CD4-positive, alpha-beta T cell treated with Interleukin-17A for 4 hours (primary cell): Measurements from ENCODE around the gene RAB15.
"Not testable (repeated sequence)": the region's sequence is repeated elsewhere in the genome, so short reads cannot be mapped to it uniquely, and the experiment has no call there.

Experiments
- DNase-seq: peaks from one replicate; pipeline ENCODE4 v3.0.0-alpha.2; 2020; ENCODE audit warnings: mixed read lengths

Gene RAB15

DNA sequence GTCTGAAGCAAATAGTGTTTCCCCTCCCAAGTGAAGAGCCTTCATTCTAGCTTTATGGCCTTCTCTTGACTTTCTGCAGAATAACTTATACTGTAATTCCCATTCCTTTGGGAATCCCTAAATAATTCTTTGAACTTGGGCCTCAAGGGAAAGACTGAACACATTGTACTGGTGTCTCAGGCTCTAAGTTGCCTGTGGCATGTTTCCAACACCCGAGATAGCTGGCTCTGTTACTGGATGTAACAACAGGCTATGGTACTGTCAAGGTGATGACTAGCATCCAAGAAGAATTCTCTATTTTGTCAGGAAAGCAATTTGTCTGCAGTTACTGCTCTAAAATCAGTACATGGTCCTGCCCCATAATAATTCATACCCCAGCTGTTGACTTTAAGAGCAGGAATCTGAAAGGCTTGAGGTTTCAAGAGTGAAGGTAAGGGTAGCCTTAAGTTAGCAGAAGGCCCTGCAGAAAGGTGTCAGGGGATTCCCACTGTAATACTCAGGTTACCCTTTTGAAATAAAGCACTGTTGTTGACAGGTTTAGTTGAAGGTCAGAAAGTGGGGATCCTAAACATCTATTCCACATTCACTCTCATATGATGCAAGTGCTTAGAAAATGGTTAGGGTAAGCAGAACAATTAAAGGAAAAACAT, 34.8 kb downstream of the RAB15 start:
- no peak for DNase-seq

DNA sequence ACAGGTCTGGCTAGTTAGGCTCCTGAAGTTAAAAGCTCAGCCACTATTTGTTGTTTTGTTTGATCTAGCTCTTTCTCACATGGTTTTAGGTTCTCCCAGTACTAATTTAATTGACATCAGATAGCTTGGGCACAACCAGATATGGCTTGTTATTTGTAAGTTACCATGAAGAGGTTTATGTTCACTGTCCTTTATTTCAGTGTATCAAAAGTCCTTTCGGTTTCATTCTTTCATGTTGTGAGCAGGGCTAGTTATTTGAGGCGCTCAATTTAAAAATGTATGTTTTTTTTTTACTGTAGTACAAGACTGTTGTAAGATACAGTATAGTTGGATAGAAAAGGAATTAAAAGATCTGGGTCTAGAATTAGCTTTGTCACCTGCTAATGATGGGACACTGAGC, 36.6 kb downstream of the RAB15 start:
- DNase-seq: no peak

DNA sequence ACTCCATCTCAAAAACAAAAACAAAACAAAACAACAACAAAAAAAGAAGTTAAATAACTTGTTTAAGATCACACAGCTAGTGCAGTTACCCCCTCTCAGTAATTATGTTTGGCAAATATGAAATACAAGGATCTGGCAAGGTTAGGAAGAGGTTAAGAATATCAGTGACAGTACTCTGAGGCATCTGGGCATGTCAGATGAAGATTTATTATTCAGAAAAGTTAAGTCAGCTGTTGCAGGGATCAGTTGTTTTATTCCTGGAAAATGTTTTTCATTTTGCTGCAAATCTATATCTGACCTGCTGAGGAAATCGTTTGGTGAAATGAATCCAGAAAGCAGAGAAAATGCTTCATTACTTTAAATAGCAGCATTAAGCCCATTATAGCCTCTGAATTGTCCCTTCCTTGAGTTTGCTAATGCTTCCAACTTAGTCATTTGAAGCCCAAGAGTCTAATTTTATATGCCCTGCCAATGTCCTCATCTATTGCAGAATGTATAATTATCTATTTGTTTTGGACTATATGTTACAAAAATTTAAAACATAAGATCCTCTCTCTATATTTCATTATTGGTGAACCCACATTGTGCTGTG, 37.7 kb downstream of the RAB15 start:
- DNase-seq: no peak

DNA sequence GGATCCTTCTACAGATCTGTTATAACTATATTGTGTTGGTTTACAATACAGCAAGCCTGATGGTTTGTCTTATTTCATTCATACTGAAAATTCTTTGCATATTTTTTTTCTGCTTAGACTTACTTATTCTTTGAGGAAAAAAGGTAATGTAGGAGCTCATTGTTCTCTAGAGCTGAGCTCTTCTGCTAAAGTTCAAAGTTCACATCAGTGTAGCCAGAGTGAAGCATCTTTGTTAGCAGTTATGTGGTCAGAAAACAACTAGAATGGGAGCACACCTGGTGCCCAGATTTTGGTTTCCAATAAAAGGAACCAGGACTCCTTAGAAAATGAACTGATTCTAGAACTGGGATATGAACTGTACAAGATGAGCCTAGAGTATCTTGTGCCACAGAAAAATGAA, 39.9 kb downstream of the RAB15 start:
- DNase-seq: no peak

- no peak for DNase-seq
These were observed 41.0 kb downstream of the RAB15 start for GRCh38 chr14:64931123-64931522.

GRCh38 chr14:64930085-64930843, 41.9 kb downstream of the RAB15 start:
- DNase-seq: no peak

DNA sequence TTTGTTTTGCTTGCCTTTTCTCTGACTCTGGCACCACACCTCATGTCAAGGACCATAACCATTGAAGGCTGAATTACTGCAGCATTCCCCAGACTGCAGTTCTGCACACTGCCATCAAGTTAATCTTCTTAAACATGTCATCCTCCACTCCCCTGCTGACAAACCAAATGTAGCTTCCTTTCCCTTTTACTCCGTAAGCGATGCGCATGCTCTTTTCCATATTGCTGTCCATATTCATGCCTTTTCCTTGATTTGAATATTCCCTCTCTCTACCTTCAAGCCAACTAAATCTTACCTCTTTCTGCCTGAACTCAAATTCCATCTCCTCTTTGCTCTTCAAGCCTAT, 43.1 kb downstream of the RAB15 start:
- peak; percentile 14 for DNase-seq

DNA sequence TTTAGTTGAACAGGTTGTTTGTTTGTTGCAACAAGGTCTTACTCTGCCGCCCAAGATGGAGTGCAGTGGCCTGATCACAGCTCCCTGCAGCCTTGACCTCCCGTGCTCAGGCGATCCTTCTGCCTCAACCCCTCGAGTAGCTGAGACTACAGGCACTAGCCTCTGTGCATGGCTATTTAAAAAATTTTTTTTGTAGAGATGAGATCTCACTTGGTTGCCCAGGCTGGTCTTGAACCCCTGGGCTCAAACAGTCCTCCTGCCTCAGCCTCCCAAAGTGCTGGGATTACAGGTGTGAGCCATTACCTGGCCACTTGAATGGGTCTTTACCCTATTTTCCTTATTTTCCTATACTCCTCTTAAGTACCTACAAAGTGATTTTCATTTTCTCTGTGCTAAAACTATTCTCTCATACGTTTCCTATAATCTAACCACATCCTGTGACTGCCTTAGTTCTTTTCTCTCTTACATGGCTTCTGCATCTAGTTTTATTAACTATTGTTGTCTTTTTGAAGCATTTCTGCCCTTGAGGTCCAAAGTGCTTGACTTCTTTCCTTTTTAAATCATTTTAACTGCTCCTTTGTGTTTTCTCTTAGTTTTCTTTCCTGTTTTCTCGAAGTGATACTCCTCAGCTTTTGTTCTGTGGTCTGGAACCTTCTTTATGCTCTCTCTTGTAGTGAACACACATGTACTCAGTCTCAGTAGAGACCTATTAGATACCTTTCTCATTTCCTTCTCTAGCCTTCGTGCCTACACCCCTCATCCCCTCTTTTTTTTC, 43.7 kb downstream of the RAB15 start:
- no peak for DNase-seq

GRCh38 chr14:64927031-64927430, 45.1 kb downstream of the RAB15 start:
- no peak for DNase-seq

- DNase-seq: no peak
These were observed 45.6 kb downstream of the RAB15 start for GRCh38 chr14:64926398-64926995.

DNA sequence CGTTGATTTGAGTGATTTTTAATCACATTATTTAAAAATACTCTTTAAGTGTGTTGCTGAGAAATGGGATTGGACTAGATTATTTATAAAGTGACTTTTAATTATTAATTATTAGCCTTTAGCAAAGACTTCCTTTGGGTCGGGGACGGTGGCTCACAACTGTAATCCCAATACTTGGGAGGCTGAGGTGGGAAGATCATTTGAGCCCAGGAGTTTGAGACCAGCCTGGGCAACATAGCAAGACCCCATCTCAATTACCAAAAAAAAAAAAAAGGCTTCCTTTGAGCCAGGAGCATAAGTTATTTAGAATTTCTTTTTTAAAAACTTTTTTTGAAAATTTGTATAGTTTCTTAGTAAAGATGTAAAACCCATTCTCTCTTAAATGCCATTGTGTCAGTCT, 49.1 kb downstream of the RAB15 start:
- no peak for DNase-seq

DNA sequence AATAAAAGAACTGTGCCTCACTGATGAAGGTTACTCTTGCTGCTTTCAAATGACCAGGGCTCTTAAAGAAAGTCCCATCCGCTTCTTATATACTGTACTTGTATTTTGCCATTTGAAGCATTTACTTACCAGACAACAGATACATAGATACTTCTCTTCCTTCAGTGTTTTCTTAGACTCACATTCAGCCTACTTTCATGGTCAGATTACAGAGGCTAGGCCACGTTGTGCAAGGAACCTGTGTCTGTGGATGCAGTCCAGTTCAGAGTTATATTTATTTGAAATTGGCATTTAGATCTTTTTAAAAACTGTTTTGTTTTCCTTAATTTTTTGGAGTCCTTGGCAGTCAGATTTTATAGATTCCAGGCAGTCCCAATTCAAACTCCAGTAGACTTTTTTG, 51.7 kb downstream of the RAB15 start:
- no peak for DNase-seq

- no peak for DNase-seq
These were observed 52.5 kb downstream of the RAB15 start for GRCh38 chr14:64919618-64920017.

DNA sequence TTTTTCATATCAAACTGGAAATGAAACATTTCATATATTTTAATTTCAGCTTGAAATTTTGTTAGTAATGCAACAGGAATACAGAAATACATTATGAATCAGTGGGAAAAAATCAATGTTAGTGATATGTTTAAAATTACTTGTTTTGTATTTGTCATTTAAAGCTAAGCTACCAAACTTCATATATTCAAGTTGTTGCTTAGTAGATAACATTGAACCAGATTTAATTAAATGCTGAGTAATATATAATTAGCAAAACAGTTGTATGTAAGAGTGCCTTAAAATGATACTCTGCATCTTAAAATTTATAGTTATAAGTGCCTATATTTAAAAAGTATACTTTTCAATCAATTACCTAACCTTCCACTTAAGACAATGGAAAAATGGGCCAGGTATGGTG, 52.9 kb downstream of the RAB15 start:
- DNase-seq: no peak

GRCh38 chr14:64918216-64918615, 53.9 kb downstream of the RAB15 start:
- DNase-seq: no peak

GRCh38 chr14:64915797-64916196, 56.3 kb downstream of the RAB15 start:
- DNase-seq: no peak

DNA sequence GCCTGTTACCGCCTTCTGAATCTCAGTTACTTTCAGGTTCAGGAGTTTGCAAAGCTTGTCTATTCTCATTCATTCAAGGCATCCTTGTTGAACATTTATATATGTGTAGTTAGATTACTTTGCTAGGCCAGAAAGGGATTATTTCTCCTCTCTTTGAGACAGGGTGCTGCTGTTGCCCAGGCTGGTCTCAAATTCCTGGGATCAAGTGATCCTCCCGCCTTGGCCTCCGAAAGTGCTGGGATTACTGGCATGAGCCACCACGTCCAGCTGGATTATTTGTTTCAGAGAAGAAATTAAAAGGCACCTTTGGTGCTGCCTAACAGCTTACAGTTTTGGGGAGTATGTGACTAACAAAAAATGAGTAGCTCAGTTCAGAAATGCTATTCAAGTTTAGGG, 57.1 kb downstream of the RAB15 start:
- no peak for DNase-seq

GRCh38 chr14:64914237-64915028, 57.7 kb downstream of the RAB15 start, which contains the start of gene CHURC1:
CHURC1 (plus strand) TSS chr14:64914455; CDS start chr14:64914496, 41 bp downstream.
- DNase-seq: peak; percentile 99

GRCh38 chr14:64913477-64913876, 58.7 kb downstream of the RAB15 start:
- DNase-seq: not testable (repeated sequence)

DNA sequence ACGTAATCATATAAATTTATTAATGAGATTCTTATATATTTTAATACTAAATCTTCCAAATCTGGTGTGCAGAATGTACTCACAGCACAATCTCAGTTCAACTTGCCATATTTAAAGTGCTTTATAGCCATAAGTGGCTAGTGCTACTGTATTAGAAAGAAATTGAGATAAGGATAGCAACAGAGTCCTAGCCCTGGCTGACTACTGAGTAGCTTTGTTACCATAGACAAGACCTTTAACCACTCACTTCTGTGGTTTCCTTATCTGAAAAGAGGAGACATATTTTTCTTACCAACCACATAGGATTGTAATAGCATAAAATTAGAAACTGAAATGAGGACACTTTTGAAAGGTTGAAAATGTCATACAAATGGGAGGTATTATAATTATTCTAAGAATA, 59.9 kb downstream of the RAB15 start:
- DNase-seq: no peak

DNA sequence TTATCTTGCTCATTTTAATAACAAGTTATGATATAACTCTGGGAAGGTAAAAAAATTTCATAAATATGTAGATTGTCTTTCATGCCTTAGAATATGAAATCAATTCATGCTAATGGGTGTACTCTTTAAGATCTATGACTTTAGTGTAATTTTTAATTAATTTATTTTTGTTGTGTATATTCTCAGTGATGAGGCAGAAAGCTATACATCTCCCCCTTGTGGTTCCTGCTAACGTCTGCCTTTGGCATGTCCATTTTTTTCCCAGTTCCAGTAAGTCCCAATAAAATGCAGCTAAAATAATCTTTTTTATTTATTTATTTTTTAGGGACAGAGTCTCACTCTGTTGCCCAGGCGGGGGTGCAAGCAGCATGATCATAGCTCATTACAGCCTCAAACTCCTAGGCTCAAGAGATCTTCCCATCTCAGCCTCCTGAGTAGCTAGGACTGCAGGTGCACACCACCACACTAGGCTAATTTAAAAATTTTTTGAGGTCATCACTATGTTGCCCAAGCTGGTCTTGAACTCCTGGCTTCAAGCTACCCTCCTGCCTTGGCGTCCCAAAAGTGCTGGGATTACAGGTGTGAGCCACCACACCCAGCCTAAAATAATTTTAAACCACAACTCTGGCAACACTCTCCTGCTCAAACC, 61.2 kb downstream of the RAB15 start:
- DNase-seq: no peak

GRCh38 chr14:64906022-64906421, 66.1 kb downstream of the RAB15 start:
- DNase-seq: no peak
